ENCODE data around the gene ADD3.

The ADD3 gene

DNA sequence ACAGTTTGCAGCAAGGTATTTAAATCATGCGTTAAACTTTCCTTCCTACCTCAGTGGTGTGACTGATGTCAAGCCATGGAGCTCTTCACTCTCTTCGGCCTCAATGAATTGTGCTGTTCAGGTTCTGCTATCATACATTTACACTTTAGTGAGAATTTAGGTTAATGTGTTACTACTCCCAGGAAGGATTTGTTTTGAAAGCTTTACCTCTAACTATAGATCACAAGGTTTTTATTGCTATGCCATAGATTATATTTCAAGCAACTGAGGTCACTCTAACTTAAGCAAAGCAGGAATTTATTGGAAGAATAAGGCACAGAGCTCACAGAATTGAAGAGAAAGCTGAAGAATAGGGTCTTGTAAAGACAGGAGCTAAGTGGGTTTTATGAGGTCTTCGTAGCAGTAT is 11.0 kb upstream of the ADD3 start (continued):
- TF ChIP-seq, protein P1, sequence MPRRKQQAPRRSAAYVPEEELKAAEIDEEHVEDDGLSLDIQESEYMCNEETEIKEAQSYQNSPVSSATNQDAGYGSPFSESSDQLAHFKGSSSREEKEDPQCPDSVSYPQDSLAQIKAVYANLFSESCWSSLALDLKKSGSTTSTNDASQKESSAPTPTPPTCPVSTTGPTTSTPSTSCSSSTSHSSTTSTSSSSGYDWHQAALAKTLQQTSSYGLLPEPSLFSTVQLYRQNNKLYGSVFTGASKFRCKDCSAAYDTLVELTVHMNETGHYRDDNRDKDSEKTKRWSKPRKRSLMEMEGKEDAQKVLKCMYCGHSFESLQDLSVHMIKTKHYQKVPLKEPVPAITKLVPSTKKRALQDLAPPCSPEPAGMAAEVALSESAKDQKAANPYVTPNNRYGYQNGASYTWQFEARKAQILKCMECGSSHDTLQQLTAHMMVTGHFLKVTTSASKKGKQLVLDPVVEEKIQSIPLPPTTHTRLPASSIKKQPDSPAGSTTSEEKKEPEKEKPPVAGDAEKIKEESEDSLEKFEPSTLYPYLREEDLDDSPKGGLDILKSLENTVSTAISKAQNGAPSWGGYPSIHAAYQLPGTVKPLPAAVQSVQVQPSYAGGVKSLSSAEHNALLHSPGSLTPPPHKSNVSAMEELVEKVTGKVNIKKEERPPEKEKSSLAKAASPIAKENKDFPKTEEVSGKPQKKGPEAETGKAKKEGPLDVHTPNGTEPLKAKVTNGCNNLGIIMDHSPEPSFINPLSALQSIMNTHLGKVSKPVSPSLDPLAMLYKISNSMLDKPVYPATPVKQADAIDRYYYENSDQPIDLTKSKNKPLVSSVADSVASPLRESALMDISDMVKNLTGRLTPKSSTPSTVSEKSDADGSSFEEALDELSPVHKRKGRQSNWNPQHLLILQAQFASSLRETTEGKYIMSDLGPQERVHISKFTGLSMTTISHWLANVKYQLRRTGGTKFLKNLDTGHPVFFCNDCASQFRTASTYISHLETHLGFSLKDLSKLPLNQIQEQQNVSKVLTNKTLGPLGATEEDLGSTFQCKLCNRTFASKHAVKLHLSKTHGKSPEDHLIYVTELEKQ (tag by site-specific recombination; IDR thresholded peaks at IDR 0.05; ENCODE audit: borderline replicate concordance): 0 out of 2 replicates have a peak, but pooled peaks have one; percentile 18
- TF ChIP-seq ZNF776 (tag by site-specific recombination; IDR thresholded peaks at IDR 0.05; ENCODE audit: borderline replicate concordance) (no peak), ZBTB1 (tag by site-specific recombination; IDR thresholded peaks at IDR 0.05) (no peak), MZF1 (tag by site-specific recombination; IDR thresholded peaks at IDR 0.05; ENCODE audit: borderline replicate concordance) (no peak), ZFP3 (tag by site-specific recombination; IDR thresholded peaks at IDR 0.05; ENCODE audit: low read depth) (no peak), ZNF701 (tag by site-specific recombination; IDR thresholded peaks at IDR 0.05) (no peak), GLIS2 (tag by site-specific recombination; IDR thresholded peaks at IDR 0.05) (no peak), ZNF366 (tag by site-specific recombination; conservative IDR thresholded peaks at IDR 0.05) (no peak), KLF9 (tag by site-specific recombination; IDR thresholded peaks at IDR 0.05; ENCODE audit: low read depth) (no peak), ZNF416 (tag by site-specific recombination; IDR thresholded peaks at IDR 0.05) (no peak), ZNF24 (tag by site-specific recombination; IDR thresholded peaks at IDR 0.05) (no peak), SP2 (tag by site-specific recombination; IDR thresholded peaks at IDR 0.05) (no peak), ZBTB7A (tag by site-specific recombination; IDR thresholded peaks at IDR 0.05; ENCODE audit: low read depth) (no peak), OSR2 (tag by site-specific recombination; IDR thresholded peaks at IDR 0.05) (peak; percentile 58; the same call in 1 of the 2 replicates), ZSCAN16 (tag by site-specific recombination; IDR thresholded peaks at IDR 0.05) (peak; percentile 40; the same call in 1 of the 2 replicates), ZNF747 (tag by site-specific recombination; IDR thresholded peaks at IDR 0.05) (no peak), ZNF621 (tag by site-specific recombination; IDR thresholded peaks at IDR 0.05) (no peak), HOXA7 (CRISPR knock-in tag; IDR thresholded peaks at IDR 0.05; ENCODE audit: borderline replicate concordance) (no peak), ZSCAN30 (tag by site-specific recombination; IDR thresholded peaks at IDR 0.05) (peak; percentile 23; the same call in 1 of the 2 replicates), EGR2 (tag by site-specific recombination; IDR thresholded peaks at IDR 0.05; ENCODE audit: low read depth) (no peak), FEZF1 (tag by site-specific recombination; IDR thresholded peaks at IDR 0.05) (peak; percentile 51), ZNF302 (tag by site-specific recombination; IDR thresholded peaks at IDR 0.05; ENCODE audit: low read depth) (no peak)
- TF ChIP-seq, protein P2, sequence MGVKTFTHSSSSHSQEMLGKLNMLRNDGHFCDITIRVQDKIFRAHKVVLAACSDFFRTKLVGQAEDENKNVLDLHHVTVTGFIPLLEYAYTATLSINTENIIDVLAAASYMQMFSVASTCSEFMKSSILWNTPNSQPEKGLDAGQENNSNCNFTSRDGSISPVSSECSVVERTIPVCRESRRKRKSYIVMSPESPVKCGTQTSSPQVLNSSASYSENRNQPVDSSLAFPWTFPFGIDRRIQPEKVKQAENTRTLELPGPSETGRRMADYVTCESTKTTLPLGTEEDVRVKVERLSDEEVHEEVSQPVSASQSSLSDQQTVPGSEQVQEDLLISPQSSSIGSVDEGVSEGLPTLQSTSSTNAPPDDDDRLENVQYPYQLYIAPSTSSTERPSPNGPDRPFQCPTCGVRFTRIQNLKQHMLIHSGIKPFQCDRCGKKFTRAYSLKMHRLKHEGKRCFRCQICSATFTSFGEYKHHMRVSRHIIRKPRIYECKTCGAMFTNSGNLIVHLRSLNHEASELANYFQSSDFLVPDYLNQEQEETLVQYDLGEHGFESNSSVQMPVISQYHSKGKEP (tag by site-specific recombination; IDR thresholded peaks at IDR 0.05): no peak
- TF ChIP-seq, protein P3, sequence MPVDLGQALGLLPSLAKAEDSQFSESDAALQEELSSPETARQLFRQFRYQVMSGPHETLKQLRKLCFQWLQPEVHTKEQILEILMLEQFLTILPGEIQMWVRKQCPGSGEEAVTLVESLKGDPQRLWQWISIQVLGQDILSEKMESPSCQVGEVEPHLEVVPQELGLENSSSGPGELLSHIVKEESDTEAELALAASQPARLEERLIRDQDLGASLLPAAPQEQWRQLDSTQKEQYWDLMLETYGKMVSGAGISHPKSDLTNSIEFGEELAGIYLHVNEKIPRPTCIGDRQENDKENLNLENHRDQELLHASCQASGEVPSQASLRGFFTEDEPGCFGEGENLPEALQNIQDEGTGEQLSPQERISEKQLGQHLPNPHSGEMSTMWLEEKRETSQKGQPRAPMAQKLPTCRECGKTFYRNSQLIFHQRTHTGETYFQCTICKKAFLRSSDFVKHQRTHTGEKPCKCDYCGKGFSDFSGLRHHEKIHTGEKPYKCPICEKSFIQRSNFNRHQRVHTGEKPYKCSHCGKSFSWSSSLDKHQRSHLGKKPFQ (tag by site-specific recombination; IDR thresholded peaks at IDR 0.05): peak; percentile 80; the same call in 1 of the 2 replicates
- TF ChIP-seq, protein P4, sequence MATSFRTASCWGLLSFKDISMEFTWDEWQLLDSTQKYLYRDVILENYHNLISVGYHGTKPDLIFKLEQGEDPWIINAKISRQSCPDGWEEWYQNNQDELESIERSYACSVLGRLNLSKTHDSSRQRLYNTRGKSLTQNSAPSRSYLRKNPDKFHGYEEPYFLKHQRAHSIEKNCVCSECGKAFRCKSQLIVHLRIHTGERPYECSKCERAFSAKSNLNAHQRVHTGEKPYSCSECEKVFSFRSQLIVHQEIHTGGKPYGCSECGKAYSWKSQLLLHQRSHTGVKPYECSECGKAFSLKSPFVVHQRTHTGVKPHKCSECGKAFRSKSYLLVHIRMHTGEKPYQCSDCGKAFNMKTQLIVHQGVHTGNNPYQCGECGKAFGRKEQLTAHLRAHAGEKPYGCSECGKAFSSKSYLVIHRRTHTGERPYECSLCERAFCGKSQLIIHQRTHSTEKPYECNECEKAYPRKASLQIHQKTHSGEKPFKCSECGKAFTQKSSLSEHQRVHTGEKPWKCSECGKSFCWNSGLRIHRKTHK (tag by site-specific recombination; IDR thresholded peaks at IDR 0.05): no peak
- TF ChIP-seq, protein P5, sequence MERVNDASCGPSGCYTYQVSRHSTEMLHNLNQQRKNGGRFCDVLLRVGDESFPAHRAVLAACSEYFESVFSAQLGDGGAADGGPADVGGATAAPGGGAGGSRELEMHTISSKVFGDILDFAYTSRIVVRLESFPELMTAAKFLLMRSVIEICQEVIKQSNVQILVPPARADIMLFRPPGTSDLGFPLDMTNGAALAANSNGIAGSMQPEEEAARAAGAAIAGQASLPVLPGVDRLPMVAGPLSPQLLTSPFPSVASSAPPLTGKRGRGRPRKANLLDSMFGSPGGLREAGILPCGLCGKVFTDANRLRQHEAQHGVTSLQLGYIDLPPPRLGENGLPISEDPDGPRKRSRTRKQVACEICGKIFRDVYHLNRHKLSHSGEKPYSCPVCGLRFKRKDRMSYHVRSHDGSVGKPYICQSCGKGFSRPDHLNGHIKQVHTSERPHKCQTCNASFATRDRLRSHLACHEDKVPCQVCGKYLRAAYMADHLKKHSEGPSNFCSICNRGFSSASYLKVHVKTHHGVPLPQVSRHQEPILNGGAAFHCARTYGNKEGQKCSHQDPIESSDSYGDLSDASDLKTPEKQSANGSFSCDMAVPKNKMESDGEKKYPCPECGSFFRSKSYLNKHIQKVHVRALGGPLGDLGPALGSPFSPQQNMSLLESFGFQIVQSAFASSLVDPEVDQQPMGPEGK (tag by site-specific recombination; IDR thresholded peaks at IDR 0.05): no peak
- TF ChIP-seq, protein P6, sequence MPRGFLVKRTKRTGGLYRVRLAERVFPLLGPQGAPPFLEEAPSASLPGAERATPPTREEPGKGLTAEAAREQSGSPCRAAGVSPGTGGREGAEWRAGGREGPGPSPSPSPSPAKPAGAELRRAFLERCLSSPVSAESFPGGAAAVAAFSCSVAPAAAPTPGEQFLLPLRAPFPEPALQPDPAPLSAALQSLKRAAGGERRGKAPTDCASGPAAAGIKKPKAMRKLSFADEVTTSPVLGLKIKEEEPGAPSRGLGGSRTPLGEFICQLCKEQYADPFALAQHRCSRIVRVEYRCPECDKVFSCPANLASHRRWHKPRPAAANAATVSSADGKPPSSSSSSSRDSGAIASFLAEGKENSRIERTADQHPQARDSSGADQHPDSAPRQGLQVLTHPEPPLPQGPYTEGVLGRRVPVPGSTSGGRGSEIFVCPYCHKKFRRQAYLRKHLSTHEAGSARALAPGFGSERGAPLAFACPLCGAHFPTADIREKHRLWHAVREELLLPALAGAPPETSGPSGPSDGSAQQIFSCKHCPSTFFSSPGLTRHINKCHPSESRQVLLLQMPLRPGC (tag by site-specific recombination; IDR thresholded peaks at IDR 0.05): no peak
- TF ChIP-seq, protein P7, sequence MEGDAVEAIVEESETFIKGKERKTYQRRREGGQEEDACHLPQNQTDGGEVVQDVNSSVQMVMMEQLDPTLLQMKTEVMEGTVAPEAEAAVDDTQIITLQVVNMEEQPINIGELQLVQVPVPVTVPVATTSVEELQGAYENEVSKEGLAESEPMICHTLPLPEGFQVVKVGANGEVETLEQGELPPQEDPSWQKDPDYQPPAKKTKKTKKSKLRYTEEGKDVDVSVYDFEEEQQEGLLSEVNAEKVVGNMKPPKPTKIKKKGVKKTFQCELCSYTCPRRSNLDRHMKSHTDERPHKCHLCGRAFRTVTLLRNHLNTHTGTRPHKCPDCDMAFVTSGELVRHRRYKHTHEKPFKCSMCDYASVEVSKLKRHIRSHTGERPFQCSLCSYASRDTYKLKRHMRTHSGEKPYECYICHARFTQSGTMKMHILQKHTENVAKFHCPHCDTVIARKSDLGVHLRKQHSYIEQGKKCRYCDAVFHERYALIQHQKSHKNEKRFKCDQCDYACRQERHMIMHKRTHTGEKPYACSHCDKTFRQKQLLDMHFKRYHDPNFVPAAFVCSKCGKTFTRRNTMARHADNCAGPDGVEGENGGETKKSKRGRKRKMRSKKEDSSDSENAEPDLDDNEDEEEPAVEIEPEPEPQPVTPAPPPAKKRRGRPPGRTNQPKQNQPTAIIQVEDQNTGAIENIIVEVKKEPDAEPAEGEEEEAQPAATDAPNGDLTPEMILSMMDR (tag by site-specific recombination; IDR thresholded peaks at IDR 0.05): no peak

Measured in HEK293 (cell line).